Nephron progenitor cell (in vitro differentiated cells): Measurements from ENCODE around the gene ATRNL1.

Experiments used
- DNase-seq: peaks from one replicate; pipeline ENCODE4 v3.0.0; 2021
- H3K27ac Mint-ChIP-seq: 2 replicates; pipeline ENCODE4 v1.8.0; 2021; ENCODE audit warnings: mild to moderate bottlenecking, moderate library complexity, mixed read lengths
- H3K27me3 Mint-ChIP-seq: 2 replicates; pipeline ENCODE4 v1.8.0; 2021; ENCODE audit warnings: mild to moderate bottlenecking, low read depth, mixed read lengths; ENCODE audit not compliant: poor library complexity
- H3K36me3 Mint-ChIP-seq: 2 replicates; pipeline ENCODE4 v1.8.0; 2021; ENCODE audit warnings: low read depth, mixed read lengths
- H3K4me1 Mint-ChIP-seq: 2 replicates; pipeline ENCODE4 v1.8.0; 2021; ENCODE audit warnings: mixed read lengths
- H3K4me3 Mint-ChIP-seq: 2 replicates; pipeline ENCODE4 v1.8.0; 2021; ENCODE audit warnings: mild to moderate bottlenecking, moderate library complexity, mixed read lengths
- H3K9me3 Mint-ChIP-seq: 2 replicates; pipeline ENCODE4 v1.8.0; 2021; ENCODE audit warnings: mild to moderate bottlenecking, moderate library complexity, mixed read lengths
- CTCF ChIP-seq: fragments of 200-600 bp; sonication (generic); IDR thresholded peaks from 2 replicates; pipeline ENCODE4 v1.5.0; 2021; ENCODE audit warnings: antibody characterized with exemption

ATRNL1 gene

GRCh38 chr10:115774721-115775120 lies 681.6 kb downstream of the ATRNL1 start:
- Mint-ChIP-seq H3K9me3 (no peaks in the 10 kb centered on the region), H3K27me3 (peaks cover 3% of the 10 kb centered on the region), H3K4me3 (no peak overlapping the region), H3K36me3 (no peaks in the 10 kb centered on the region), H3K4me1 (no peaks in the 10 kb centered on the region), H3K27ac (no peak overlapping the region)
- no peak for TF ChIP-seq CTCF
- no peak for DNase-seq

- H3K9me3 Mint-ChIP-seq = no peaks in the 10 kb centered on the region
Measured at GRCh38 chr10:115777646-115778045, 684.5 kb downstream of the ATRNL1 start.

GRCh38 chr10:115790220-115790619 lies 697.1 kb downstream of the ATRNL1 start:
- TF ChIP-seq CTCF = no peak
- peaks cover under 1% of the 10 kb centered on the region for H3K36me3 Mint-ChIP-seq

More at GRCh38 chr10:115777646-115778045, 684.5 kb downstream of the ATRNL1 start:
- H3K27me3 Mint-ChIP-seq = peaks cover 3% of the 10 kb centered on the region
- H3K36me3 Mint-ChIP-seq = no peaks in the 10 kb centered on the region
- no peaks in the 10 kb centered on the region for H3K4me1 Mint-ChIP-seq
- DNase-seq = no peak
- no peak overlapping the region for H3K27ac Mint-ChIP-seq
- H3K4me3 Mint-ChIP-seq = no peak overlapping the region
- TF ChIP-seq CTCF = no peak

GRCh38 chr10:115795964-115796363 lies 702.8 kb downstream of the ATRNL1 start:
- peaks cover 14% of the 10 kb centered on the region for H3K36me3 Mint-ChIP-seq
- peaks cover 20% of the 10 kb centered on the region for H3K9me3 Mint-ChIP-seq
- H3K27me3 Mint-ChIP-seq = peaks cover 13% of the 10 kb centered on the region
- DNase-seq = no peak
- H3K4me3 Mint-ChIP-seq = no peak overlapping the region
- H3K27ac Mint-ChIP-seq = no peak overlapping the region
- H3K4me1 Mint-ChIP-seq = peaks cover 11% of the 10 kb centered on the region
- no peak for TF ChIP-seq CTCF

More at GRCh38 chr10:115790220-115790619, 697.1 kb downstream of the ATRNL1 start:
- no peak for DNase-seq
- H3K27ac Mint-ChIP-seq = peak overlapping the region; percentile 78
- H3K9me3 Mint-ChIP-seq = peaks cover 7% of the 10 kb centered on the region
- H3K27me3 Mint-ChIP-seq = no peaks in the 10 kb centered on the region
- peak overlapping the region; percentile 50 for H3K4me3 Mint-ChIP-seq
- peaks cover 36% of the 10 kb centered on the region for H3K4me1 Mint-ChIP-seq

- Mint-ChIP-seq H3K36me3 (peaks cover under 1% of the 10 kb centered on the region), H3K27ac (no peak overlapping the region), H3K9me3 (peaks cover under 1% of the 10 kb centered on the region), H3K27me3 (peaks cover 15% of the 10 kb centered on the region), H3K4me3 (no peak overlapping the region), H3K4me1 (peaks cover 6% of the 10 kb centered on the region)
- no peak for DNase-seq
- TF ChIP-seq CTCF = no peak
Measured at GRCh38 chr10:115801457-115801856, 708.3 kb downstream of the ATRNL1 start.

- H3K27me3 Mint-ChIP-seq = peaks cover 16% of the 10 kb centered on the region
- no peaks in the 10 kb centered on the region for H3K9me3 Mint-ChIP-seq
- no peaks in the 10 kb centered on the region for H3K36me3 Mint-ChIP-seq
- H3K27ac Mint-ChIP-seq = no peak overlapping the region
- H3K4me1 Mint-ChIP-seq = peaks cover 6% of the 10 kb centered on the region
- no peak overlapping the region for H3K4me3 Mint-ChIP-seq
- no peak for DNase-seq
- TF ChIP-seq CTCF = no peak
Measured at GRCh38 chr10:115801992-115802391, 708.8 kb downstream of the ATRNL1 start.
